ENCODE data around the gene CRYZL1.
"Not testable (repeated sequence)": the region's sequence is repeated elsewhere in the genome, so short reads cannot be mapped to it uniquely, and the experiment has no call there.

Gene CRYZL1

DNA sequence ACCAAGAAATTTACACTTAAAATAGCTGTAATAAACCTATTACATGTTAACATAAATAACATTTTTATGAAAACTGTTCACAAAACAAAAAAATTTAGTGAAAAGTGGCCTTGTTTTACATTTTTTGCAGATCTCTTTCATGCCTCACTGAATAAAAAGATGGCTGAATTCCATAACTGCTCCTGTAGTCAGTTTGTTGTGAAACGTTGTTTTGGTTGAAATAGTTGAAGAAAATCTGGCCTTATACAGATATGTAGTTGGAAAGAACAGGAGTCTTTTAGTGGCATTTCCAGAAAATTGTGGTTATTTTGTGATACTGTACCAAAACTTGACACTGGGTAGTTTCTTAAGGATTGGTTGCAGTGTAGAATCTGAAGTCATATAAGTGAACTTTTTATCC lies 18.9 kb upstream of the CRYZL1 start:
- DNase-seq: no peak

DNA sequence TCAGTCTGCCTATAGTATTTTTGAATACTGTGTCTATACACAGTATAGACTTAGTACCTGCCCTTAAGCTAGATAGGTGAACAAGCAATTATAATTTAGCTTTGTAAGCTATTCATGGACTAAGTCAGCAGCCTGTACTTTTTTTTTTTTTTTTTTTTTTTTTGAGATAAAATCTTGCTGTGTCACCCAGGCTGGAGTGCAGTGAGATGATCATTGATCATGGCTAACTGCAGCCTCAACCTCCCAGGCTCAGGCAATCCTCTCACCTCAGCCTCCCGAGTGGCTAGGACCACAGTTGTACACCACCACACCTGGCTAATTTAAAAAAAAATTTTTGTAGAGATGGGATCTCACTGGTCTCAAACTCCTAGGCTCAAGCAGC lies 18.0 kb upstream of the CRYZL1 start:
- DNase-seq: no peak

DNA sequence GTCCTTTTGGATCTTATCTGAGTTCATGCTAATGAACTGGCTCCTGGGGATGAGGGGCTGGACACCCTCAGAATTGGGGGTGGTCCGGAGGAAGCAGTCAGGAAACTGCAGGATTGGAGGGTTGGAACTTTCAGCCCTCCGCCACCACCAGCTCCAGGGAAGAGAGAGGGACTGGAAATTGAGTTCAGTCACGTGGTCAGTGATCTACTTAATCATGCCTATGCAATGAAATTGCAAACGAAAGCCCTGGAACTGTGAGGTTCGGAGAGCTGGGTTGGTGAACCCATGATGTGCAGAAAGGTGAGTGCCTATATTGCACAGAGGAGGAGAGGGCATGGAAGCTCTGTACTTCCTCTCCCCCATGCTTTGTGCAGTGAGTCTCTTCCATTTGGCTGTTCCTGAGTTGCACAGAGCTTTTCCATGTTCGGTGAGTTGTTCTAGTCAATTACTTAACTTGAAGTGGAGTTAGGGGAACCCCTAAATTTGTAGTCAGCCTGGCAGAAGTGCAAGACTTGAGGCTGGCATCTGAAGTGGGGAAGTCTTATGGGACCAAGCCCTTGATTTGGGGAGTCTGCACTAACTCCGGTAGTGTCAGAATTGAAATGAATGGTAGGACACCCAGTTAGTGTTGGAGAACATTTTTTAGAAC lies 17.5 kb upstream of the CRYZL1 start:
- DNase-seq: no peak

DNA sequence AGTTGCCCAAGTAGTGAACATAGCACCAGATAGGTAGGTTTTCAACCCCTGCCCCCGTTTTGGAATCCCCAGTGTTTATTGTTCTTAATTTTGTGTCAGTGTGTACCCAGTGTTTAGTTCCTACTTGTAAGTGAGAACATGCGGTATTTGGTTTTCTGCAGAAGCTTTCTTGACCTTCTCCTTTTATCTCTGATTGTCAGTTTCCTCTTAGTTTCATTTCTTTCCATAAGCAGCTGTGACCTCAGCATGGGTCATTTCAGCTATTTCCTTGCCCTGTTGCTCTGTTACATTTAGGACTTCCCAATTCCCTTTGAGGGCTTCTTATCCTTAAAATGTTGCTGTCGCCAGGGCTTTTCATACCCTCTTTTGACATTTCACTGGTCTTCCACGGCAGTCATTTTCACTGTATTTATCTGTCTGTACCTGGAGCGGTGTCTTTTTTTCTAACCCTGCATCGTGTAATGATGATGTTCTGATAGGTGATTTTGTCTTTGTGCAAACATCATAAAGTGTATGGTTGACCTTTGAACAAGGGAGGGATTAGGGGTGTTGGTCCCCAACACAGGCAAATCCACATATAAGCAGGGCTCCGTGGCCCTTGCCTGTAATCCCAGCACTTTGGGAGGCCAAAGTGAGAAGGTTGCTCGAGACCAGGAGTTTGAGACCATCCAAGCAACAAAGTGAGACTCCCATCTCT lies 15.7 kb upstream of the CRYZL1 start:
- no peak for DNase-seq

DNA sequence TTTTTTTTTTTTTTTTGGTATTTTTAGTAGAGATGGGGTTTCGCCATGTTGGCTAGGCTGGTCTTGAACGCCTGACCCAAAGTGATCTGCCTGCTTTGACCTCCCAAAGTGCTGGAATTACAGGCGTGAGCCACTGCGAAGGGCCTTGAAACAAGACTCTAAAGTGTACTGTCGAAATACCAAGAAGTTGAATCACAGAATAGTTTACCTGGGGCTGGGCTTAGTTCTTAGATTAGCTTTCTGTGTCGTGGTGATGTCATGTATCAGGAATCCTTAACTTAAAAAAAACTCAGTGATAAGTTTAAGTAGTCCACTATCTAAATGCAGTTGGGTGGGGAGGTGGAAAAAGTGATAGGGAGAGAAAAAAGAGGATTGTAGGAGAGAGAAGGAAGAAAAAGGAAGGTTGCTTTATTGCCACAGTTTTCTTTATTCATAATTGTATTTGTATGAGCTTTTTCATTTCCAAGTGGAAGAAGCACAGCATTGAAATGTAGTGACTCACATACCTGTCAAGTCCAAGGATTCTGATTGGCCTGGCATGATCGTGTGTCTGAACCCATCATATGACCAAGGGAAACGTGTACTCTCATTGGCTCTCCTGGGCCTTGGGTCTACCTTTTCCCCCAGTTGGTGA lies 14.2 kb upstream of the CRYZL1 start:
- no peak for DNase-seq

DNA sequence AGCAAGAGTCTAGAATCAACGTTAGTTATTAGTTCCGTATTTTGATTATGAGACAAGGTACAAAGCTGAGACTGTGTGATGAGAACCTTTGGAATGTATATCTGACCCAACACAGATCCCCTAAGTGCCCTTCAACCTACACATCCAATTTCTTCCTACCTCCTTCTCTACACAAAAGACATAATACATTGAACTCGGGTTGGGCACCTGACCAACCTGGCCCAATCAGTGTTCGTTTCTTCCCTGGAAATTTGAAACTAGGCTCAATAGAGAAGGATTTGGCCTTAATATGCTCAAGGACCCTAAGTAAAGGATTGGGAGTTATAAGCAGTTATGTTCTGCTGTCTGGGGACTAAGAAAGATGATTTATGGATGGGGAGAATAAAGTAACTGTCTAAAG lies 12.9 kb upstream of the CRYZL1 start:
- no peak for DNase-seq

DNA sequence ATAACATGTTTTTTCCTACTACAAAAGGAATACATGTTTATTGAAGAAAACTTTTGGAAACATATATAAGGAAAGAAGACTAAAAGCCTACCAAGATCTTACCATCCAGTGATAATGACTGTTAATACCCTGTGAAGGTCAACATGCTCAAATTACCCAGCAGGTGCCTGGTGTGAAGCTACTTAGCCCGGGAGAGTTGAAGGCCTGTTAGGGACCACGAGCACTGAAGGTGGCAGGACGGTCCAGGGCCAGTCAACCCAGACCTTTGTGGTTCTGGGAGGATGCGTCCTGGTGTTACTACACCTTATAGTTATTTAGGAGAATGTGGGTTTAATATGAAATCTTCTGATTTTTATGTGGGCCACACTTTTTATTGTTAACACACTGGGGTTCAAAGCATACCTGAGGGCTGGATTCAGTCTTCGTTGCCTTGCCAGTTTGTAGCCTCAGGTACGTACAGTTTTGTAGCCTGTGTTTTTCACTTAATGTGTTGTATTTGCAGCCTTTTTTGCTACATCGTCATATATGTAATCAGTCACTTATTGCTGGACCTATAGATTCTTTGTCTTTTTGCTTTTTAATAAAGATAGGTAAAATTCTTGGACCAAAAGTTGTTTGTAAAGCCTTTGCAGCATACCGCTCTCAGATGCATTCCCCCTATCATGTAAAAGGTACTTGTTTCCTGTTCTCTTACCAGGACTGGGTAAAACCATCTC lies 10.6 kb upstream of the CRYZL1 start:
- DNase-seq: no peak

DNA sequence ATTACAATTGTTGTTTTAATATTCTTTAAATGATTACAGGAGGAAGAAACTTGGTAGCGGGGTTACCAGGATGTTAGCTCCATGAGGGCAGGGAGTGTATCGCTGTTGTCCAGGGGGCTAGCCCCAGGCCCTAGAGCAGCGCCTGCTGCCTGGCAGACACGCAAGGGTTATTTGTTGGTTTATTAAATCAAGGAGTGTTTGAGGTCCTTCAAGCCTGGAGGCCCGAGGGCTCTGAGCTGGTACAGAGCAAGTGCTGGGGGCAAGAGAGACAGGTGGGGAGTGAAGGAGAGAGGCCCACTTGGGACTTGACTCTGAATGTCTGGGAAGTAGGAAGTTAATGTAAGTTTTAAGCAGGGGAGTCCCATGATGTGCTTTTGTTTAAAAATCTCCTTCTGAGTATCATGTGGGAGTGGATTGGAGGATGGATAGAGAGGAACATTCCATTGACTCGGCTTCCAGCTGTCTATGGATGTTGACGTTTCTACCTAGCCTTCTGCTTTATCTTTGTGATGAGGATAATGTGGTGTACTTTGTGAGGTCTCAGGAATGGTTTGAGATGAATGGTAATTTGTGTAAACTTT lies 9.5 kb upstream of the CRYZL1 start:
- DNase-seq: no peak

DNA sequence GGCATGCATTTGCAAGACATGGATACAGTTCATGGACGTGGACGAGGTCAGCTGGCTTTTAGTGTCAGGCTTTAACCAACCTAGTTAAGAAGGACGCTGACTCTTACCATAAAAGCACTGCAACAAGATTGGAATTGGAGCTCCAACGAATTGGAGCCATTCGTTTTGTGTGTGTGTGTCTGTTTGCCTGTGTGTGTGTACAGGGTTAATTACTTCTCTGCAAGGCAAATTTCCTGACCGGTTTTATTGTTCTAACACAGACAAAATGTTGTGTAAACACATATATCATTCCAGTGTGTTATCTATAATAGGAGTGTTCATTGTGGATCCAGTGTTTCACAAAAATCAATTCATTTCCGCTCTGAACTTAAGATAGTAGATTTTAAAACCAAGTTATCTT lies 8.7 kb upstream of the CRYZL1 start:
- DNase-seq: no peak

DNA sequence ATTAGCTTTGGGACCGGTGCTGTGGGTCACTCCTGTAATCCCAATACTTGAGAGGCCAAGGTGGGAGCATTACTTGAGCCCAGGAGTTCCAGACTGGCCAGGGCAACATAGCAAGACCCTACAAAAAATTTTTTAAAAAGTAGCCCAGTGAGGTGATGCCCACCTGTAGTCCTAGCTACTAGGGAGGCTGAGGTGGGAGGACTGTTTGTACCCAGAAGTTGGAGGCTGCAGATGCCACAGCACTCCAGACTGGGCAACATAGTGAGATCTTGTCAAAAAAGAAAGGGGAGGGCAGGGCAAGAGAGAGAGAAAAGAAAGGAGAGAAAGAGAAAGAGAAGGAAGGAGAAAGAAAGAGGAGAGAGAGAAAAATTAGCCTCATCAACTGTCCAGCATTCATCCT lies 7.0 kb upstream of the CRYZL1 start:
- no peak for DNase-seq

DNA sequence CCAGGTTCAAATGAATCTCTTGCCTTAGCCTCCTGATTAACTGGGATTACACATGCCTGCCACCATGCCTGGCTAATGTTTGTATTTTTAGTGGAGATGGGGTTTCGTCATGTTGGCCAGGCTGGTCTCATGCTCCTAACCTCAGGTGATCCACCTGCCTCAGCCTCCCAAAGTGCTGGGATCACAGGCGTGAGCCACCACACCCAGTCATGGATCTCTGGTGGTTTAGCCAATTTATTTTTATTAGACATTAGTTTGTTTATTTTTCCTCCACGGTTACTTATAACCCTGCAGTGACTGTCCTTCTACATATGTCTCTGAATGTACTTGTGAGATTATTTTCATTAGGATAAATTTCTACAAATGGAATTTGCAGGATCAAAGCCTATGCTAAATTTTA lies 6.0 kb upstream of the CRYZL1 start:
- no peak for DNase-seq

DNA sequence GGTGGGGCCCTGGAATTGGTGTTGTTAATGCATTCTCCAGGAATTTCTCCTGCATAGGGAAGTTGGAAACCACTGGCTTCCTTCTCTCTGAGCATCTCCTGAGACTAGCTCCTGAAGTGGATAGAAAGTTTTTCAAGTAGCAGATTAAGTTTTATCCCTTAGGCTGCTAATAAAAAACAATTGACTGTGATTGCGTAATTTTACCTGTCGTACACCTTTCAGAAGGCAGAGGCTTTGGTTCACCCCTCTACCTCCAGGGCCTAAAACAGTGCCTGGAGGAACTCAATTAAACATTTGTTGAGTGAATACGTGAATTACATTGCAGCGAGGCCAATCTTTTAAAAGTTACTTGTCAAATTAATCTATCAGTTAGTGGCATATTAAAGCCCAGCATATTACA lies 4.2 kb upstream of the CRYZL1 start:
- DNase-seq: no peak

DNA sequence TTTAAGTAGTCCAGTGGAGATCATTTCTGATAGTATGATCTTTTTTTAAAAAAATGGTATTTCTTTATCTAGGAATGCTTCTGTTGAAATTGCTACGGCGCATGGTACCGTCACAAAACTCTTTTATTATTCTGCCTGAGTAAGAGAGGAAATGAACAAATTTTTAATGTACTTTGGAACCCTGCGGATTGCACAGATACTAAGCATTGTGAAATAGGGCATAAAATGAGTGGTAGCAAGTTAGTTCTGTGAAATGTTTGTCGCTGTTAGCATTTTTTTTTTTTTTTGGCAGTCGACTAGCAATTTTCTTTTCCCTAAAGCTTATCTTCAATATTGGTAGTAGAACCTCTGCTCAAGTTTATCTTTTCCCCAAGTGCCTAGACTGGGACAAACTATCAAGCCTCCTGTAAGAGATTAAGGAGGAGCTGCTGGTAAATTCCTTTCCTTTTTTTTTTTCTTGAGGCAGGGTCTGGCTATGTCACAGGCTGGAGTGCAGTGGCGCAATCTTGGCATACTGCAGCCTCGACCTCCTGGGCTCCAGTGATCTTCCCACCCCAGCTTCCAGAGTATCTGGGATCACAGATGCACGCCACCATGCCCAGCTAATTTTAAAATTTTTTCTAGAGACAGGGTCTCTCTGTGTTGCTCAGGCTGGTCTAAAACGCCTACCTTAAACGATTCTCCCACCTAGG lies 3.0 kb upstream of the CRYZL1 start:
- no peak for DNase-seq

DNA sequence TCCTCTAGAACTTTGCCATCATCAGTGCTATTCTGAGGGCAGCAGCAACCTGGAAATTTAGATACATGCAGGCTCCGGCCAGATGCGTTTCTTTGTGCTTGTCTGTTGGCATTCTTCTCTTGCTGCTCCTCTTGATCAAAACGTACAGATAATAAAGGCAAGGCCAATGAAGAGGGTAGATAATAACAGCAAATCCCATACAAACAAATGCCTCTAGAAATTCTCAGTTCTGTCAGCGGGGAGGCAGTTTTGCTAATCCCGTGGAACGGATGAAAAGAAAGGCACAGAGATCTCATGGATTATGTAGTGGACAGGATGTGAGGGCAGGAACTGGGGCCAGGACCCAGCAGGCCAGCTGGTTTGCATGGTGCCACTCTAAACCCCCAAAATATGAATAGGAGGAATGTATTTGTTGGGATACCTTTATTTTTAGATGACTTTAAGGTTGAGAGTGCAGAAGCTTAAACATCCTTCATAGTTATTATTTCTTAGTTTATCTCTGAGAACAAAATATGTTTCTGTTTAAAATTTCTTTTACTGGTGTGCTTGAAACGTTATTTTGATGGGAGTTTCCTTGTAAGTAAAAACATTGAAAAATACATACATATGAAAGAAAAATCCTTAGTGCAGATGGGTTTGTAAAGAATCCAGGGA lies 2.2 kb upstream of the CRYZL1 start:
- no peak for DNase-seq

DNA sequence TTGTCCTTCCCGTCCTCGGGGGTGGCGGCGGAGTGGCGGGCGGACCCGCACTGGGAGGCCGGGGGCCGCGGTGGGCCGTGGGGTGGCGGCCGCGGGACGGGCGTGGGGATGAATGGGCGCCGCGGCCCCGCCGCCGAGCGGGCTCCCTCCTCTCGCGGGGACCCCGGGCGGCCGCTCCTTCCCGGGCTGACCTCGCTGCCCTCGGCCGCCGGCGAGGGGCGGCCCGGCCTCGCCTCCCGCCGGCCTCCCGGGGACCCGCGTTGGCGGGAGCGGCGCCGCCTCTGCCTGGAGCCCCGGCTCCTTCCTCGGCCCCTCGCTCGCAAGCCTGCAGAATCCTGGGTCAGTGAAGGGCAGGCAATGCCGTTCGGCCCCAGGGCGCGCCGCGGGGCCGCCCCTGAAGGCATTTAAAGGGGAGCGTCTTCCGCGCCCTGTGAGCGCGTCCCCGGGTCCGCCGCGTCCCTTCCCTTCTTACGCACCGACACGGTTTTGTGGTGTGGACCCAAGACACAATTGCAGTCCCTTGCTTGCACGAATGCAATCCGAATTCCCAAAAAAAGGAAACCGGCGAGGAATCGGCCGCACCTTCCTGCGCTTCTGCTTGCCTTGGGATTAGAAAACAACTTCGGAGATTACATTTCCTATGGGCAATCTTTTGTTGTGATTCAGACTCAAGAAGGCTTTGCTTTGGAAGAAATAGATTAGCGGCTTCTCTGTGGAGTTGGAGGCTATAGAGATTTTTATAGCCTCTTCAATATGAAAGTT lies 1.5 kb upstream of the CRYZL1 start:
- peak; percentile 38 for DNase-seq

DNA sequence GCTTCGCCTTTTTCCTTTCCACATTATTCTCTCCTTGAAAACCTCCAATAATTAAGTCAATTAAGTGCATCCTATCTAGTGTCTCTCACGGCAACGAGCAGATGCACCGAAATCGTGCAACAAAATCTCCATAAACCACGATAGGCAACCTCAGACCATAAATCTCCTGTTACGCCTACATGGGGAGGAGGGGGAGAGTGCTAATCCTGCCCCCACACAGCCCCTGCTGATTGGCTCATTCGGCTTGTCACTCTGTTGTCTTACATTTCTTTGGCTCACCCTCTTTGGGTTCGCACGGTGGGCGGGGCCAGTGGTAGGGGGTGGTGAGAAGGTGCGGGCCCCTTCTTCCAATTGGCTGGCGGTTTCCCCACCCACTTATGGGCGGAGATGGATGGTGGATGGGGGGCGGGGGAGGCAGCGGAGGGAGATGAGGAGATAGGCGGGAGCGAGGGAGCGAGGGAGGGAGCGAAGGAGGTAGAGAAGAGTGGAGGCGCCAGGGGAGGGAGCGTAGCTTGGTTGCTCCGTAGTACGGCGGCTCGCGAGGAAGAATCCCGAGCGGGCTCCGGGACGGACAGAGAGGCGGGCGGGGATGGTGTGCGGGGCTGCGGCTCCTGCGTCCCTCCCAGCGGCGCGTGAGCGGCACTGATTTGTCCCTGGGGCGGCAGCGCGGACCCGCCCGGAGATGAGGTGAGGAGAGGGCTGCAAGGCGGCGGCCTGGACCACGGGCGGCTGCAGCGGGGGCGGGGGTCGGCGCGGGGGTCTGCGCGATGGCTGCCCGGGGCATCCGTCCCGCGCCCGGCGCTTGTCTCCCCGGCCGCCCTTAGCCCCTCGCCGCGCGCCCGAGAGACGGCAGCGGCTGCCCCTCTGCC lies 720 bp upstream of the CRYZL1 start, which contains the start of gene ITSN1:
TSS of gene ITSN1 (plus strand) at position 475 of the 869 bp plus-strand sequence. CDS start 76,328 bp downstream, outside the sequence.
- peak; percentile 100 for DNase-seq

DNA sequence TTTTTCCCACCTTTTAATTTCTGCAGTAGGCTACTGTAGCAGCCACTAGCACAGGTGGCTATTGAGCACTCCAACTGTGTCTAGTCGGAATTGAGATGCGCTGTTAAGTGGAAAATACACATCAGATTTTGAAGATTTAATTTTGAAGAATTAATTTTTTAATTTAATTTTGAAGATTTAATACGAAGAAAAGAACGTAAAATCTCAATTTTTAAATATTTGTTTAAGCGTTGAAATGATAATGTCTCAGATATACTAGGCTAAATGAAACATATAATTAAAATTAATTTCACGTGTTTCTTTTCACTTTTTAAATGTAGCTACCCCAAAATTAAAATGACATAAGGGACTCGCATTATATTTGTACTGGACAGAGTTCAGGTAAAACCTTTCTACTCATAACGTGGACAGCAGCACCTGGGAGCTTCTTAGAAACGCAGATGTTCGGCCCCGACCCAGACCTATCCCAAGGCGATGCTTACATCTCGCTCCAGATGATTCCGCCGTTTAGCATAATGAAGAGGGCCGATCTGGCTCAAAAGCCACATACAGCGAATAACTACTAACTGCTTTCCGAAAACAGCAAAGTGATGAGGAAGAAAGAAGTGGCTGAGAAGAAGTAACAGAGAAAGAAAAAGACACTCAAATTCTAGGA lies 717 bp downstream of the CRYZL1 start:
- DNase-seq: peak; percentile 10

DNA sequence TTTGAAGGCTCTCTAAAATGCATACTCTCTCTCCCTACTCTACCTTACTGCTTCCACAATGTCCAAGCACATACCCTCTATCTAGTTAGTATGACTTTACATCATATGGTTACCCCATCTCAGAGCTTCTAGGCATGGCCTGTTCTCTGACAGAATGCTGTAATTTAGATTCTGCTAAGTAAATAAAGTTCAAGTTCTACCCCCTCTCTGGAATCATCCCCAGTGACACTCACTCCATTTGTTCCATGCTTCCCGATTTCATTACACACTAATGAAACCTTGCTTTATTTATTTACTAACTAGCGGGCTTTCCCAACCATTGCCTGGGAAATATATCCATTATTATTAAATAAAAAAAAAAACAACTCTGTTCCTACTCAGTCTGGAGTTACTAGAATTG lies 7.3 kb downstream of the CRYZL1 start:
- no peak for DNase-seq

DNA sequence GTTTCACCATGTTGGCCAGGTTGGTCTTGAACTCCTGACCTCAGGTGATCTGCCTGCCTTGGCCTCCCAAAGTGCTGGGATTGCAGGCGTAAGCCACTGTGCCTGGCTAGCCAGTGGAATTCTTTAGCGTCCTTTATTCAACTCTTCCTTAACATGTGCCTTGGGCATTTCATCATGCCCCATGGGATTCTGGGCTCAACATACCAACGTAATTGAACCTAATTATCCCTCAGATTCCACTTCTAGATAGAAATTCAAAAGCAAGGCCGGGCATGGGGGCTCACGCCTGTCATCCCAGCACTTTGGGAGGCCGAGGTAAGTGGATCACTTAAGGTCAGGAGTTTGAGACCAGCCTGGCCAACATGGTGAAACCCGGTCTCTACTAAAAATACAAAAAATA lies 15.4 kb downstream of the CRYZL1 start:
- not testable (repeated sequence) for DNase-seq

DNA sequence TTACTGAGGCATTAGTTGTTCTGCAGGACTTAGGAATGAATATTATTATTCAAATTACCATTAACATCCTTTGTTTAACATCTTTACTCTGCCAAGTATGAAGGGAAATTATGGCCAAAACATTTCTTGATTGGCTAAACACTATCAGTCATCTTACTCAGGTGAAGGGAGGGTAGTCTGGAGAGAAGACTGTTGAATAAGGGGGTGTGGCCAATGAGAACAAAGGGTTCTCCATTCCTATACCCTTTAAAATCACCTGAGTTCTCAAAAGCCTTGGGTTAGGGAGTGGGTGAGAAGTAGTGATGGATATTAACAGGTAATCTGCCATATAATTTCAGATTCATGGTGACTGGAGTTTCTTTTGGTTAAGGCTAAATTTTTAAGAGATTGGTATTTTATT lies 19.3 kb downstream of the CRYZL1 start:
- no peak for DNase-seq

Data from stimulated activated CD4-positive, alpha-beta T cell treated with anti-CD3 and anti-CD28 coated beads, Interleukin-15, amount 100 ng/mL, for 24 hours (primary cell).